B cell (primary cell): ENCODE measurements around the gene ZNF319. TPM values are rescaled to one million over a fixed set of nuclear protein-coding genes. Genes with fewer than 3 reads are reported as not detected.

Source experiments
- ATAC-seq: fragments of 200-7000 bp; cut with Tn5 transposase; one replicate; pipeline ENCODE4 v1.10.0; 2021; ENCODE audit warnings: low read depth, mild to moderate bottlenecking, moderate number of reproducible peaks, moderate library complexity
- CTCF ChIA-PET: fragments of 350-600 bp; sonication (Branson Sonifier 250); formaldehyde crosslinking; loops from one replicate; lab custom pipeline; 2021; ENCODE audit warnings: antibody characterized with exemption, inconsistent platforms; lab: Charles Lee
- POLR2A ChIA-PET: fragments of 350-600 bp; sonication (Branson Sonifier 250); formaldehyde crosslinking; loops from one replicate; lab custom pipeline; 2021; ENCODE audit warnings: antibody characterized with exemption; lab: Charles Lee
- DNase-seq: peaks from one replicate; pipeline ENCODE4 v3.0.0; 2013
- H2AFZ ChIP-seq: 2 replicates; pipeline ENCODE4 v1.6.1; 2012; ENCODE audit warnings: mild to moderate bottlenecking, low read depth, low read length; ENCODE audit not compliant: insufficient read depth, poor library complexity, severe bottlenecking
- H3K27ac ChIP-seq, 2 donors: 1 replicate in 1 of 2; 2 replicates in 1 of 2; pipeline ENCODE4 v1.5.1; 2012 to 2013; ENCODE audit warnings: low read length in 2 of 2, mild to moderate bottlenecking in 2 of 2, moderate library complexity in 1 of 2
- H3K27me3 ChIP-seq, 4 experiments: fragments of 200-600 bp in 1 of 4; sonication (generic) in 1 of 4; replicated peaks in 1 of 4; 1 replicate in 2 of 4; 2 replicates in 2 of 4; pipeline versions ENCODE4 v1.6.1 to v1.7.0; 2013 to 2016; ENCODE audit warnings: low read length in 3 of 4, mild to moderate bottlenecking in 2 of 4, mixed read lengths in 1 of 4, moderate library complexity in 1 of 4; ENCODE audit not compliant: insufficient read depth in 4 of 4, control insufficient read depth in 3 of 4; ENCODE audit errors: control extremely low read depth in 1 of 4
- H3K36me3 ChIP-seq, 2 experiments: replicated peaks in 1 of 2; 1 replicate in 1 of 2; 2 replicates in 1 of 2; pipeline versions ENCODE4 v1.6.1 to v1.7.1; 2013; ENCODE audit warnings: low read length in 1 of 2; ENCODE audit not compliant: insufficient read depth in 2 of 2, control insufficient read depth in 1 of 2; ENCODE audit errors: control extremely low read depth in 1 of 2, extremely low read depth in 1 of 2
- H3K4me1 ChIP-seq, 2 donors: fragments of 200-600 bp in 1 of 2; sonication (generic) in 1 of 2; 1 replicate in 1 of 2; 2 replicates in 1 of 2; pipeline versions ENCODE4 v1.5.1 to v1.6.1; 2013 to 2017; ENCODE audit warnings: low read length in 2 of 2; ENCODE audit not compliant: control insufficient read depth in 2 of 2, insufficient read depth in 2 of 2
- H3K4me2 ChIP-seq: replicated peaks from 2 replicates; pipeline ENCODE3; 2012; ENCODE audit warnings: mild to moderate bottlenecking, low read depth, low read length; ENCODE audit not compliant: poor library complexity, severe bottlenecking
- H3K4me3 ChIP-seq, 5 experiments: fragments of 200-600 bp in 1 of 5; sonication (generic) in 1 of 5; 1 replicate in 3 of 5; 2 replicates in 2 of 5; pipeline versions ENCODE4 v1.5.1 to v1.7.0; 2011 to 2016; ENCODE audit warnings: low read length in 4 of 5, mild to moderate bottlenecking in 4 of 5, low read depth in 2 of 5, control low read depth in 1 of 5, moderate library complexity in 1 of 5; ENCODE audit not compliant: insufficient read depth in 1 of 5; ENCODE audit errors: control extremely low read depth in 1 of 5, extremely low read depth in 1 of 5
- H3K79me2 ChIP-seq: fragments of 200-600 bp; sonication (generic); one replicate; pipeline ENCODE4 v1.6.0; 2016; ENCODE audit warnings: low read length; ENCODE audit not compliant: control insufficient read depth, insufficient read depth
- H3K9ac ChIP-seq: fragments of 200-600 bp; sonication (generic); 2 replicates; pipeline ENCODE4 v1.6.1; 2017; ENCODE audit warnings: mild to moderate bottlenecking, low read length, moderate library complexity
- H3K9me3 ChIP-seq, 3 donors: one replicate each; pipeline versions ENCODE4 v1.6.1 to v1.7.1; 2013; ENCODE audit warnings: low read length in 2 of 3; ENCODE audit not compliant: control insufficient read depth in 2 of 3, insufficient read depth in 1 of 3; ENCODE audit errors: control extremely low read depth in 1 of 3
- H4K20me1 ChIP-seq: 2 replicates; pipeline ENCODE4 v1.6.0; 2012; ENCODE audit warnings: mild to moderate bottlenecking, low read length; ENCODE audit not compliant: insufficient read depth, control insufficient read depth, poor library complexity, severe bottlenecking
- H3K27ac Mint-ChIP-seq: one replicate; pipeline ENCODE4 v1.8.0; 2021; ENCODE audit warnings: mixed read lengths
- H3K27me3 Mint-ChIP-seq: one replicate; pipeline ENCODE4 v1.8.0; 2021; ENCODE audit warnings: mixed read lengths
- H3K4me1 Mint-ChIP-seq: one replicate; pipeline ENCODE4 v1.8.0; 2021; ENCODE audit warnings: mixed read lengths
- H3K4me3 Mint-ChIP-seq: one replicate; pipeline ENCODE4 v1.8.0; 2021; ENCODE audit warnings: mixed read lengths
- H3K9me3 Mint-ChIP-seq: one replicate; pipeline ENCODE4 v1.8.0; 2022; ENCODE audit warnings: mixed read lengths; ENCODE audit not compliant: insufficient read depth
- CTCF ChIP-seq: fragments of 200-600 bp; IDR thresholded peaks from one replicate; pipeline ENCODE4 v1.8.0; 2022; ENCODE audit warnings: antibody characterized with exemption, mild to moderate bottlenecking
- EZH2 ChIP-seq: IDR thresholded peaks from 2 replicates; pipeline ENCODE4 v1.6.1; 2012; ENCODE audit warnings: borderline replicate concordance, low read depth, mild to moderate bottlenecking, moderate library complexity, low read length; ENCODE audit not compliant: insufficient read depth, poor library complexity, severe bottlenecking
- WGBS: methylation state at CpG from one replicate; pipeline ENCODE4 v1.1.5; 2013; ENCODE audit warnings: missing lambda C conversion rate; ENCODE audit not compliant: insufficient coverage; 5-methylcytosine and 5-hydroxymethylcytosine counted together
- intact Hi-C: fragments of 100-400 bp; cut with micrococcal nuclease; formaldehyde crosslinking; loops from one replicate; pipeline ENCODE4 v1.10.0; 2022
- polyA plus RNA-seq: library from polyadenylated mRNA; depleted of rRNA; stranded (reverse); fragments of >200 nt; gene quantifications from 2 replicates; pipeline ENCODE4 v1.2.3, GENCODE V29; 2012
- total RNA-seq, 2 donors: library from RNA; stranded (reverse); fragments of 120-200 nt in 1 of 2; gene quantifications; 1 replicate in 1 of 2; 2 replicates in 1 of 2; pipeline versions ENCODE4 v1.2.3 to v1.2.4, GENCODE V29; 2013 to 2022

The ZNF319 gene
- total and polyA plus RNA-seq, 2 donors (not counting 1 experiment from before 2014, with no cell fraction given) = 12.4 to 15.1 TPM

- H3K27me3 ChIP-seq = peaks cover 0 to 2% (median 0%) of the 10 kb centered on the region in 4 experiments
- POLR2A ChIA-PET = no interaction called here
- H3K4me3 ChIP-seq = no peak within 1 kb of the TSS
- Mint-ChIP-seq H3K27me3 (peaks cover 28% of the 10 kb centered on the region), H3K4me1 (no peaks in the 10 kb centered on the region), H3K9me3 (no peaks in the 10 kb centered on the region), H3K4me3 (no peak within 1 kb of the TSS), H3K27ac (no peak within 1 kb of the TSS)
- H3K9ac ChIP-seq = no peak within 1 kb of the TSS
- H4K20me1 ChIP-seq = no peaks in the 10 kb centered on the region
- WGBS = 84% methylated on average over 6 of the region's 6 CpGs
- CTCF ChIA-PET = no interaction called here
- no peak for DNase-seq
- H2AFZ ChIP-seq = no peak within 1 kb of the TSS
- H3K4me1 ChIP-seq = no peaks in the 10 kb centered on the region
- no peak for ATAC-seq
- no peaks in the 10 kb centered on the region for H3K79me2 ChIP-seq
- H3K27ac ChIP-seq = no peak within 1 kb of the TSS
- no peak within 1 kb of the TSS for H3K4me2 ChIP-seq
- H3K36me3 ChIP-seq = no peaks in the 10 kb centered on the region
- TF ChIP-seq CTCF (no peak), EZH2 (no peak)
- intact Hi-C loops = no loop called here
- peaks cover 0 to 4% (median 0%) of the 10 kb centered on the region in 3 donors for H3K9me3 ChIP-seq
These were observed 29.5 kb downstream of the ZNF319 start, which contains the start of gene CNGB1 for GRCh38 chr16:57970970-57971369. TSS of gene CNGB1 (minus strand) at chr16:57971128. CDS start at chr16:57967286, 3,842 bp downstream.

- DNase-seq (no peak), ATAC-seq (no peak)
- Histone ChIP-seq H3K27ac (no peak overlapping the region), H3K79me2 (no peaks in the 10 kb centered on the region), H3K4me3 (no peak overlapping the region), H3K4me2 (no peak overlapping the region), H3K36me3 (no peaks in the 10 kb centered on the region), H2AFZ (no peak overlapping the region), H4K20me1 (no peaks in the 10 kb centered on the region), H3K4me1 (no peaks in the 10 kb centered on the region), H3K27me3 (peaks cover 0 to 2% (median 0%) of the 10 kb centered on the region in 4 experiments), H3K9ac (no peak overlapping the region), H3K9me3 (peaks cover 0 to 4% (median 0%) of the 10 kb centered on the region in 3 donors)
- H3K27me3 Mint-ChIP-seq = peaks cover 28% of the 10 kb centered on the region
- no peaks in the 10 kb centered on the region for H3K4me1 Mint-ChIP-seq
- WGBS = 88% methylated on average over 10 of the region's 13 CpGs
- no peak overlapping the region for H3K4me3 Mint-ChIP-seq
- intact Hi-C loops = no loop called here
- no peak overlapping the region for H3K27ac Mint-ChIP-seq
- no peaks in the 10 kb centered on the region for H3K9me3 Mint-ChIP-seq
- ChIA-PET POLR2A (no interaction called here), CTCF (no interaction called here)
- TF ChIP-seq CTCF (no peak), EZH2 (no peak)
These were observed 30.2 kb downstream of the ZNF319 start for GRCh38 chr16:57970319-57970718.
